Panc1 (cell line): ENCODE data around the gene LIPN.

ENCODE experiments used
- SIN3A ChIP-seq: IDR thresholded peaks from 2 replicates; pipeline ENCODE4 v1.6.1; 2012; ENCODE audit warnings: low read depth, mild to moderate bottlenecking, low read length, moderate library complexity, borderline replicate concordance; ENCODE audit not compliant: insufficient read depth
- TF ChIP-seq, protein P1 (sequence below): fragments of 450-650 bp; IDR thresholded peaks from 2 replicates; pipeline ENCODE4 v1.5.1; 2017; ENCODE audit warnings: mild to moderate bottlenecking
- TF ChIP-seq, protein P2 (sequence below), 2 experiments: IDR thresholded peaks; 2 replicates each; pipeline ENCODE4 v1.6.1; 2011 to 2012; ENCODE audit warnings: low read depth in 2 of 2, control low read depth in 1 of 2, low read length in 1 of 2, mild to moderate bottlenecking in 1 of 2, moderate library complexity in 1 of 2; ENCODE audit not compliant: insufficient read depth in 1 of 2

DNA sequence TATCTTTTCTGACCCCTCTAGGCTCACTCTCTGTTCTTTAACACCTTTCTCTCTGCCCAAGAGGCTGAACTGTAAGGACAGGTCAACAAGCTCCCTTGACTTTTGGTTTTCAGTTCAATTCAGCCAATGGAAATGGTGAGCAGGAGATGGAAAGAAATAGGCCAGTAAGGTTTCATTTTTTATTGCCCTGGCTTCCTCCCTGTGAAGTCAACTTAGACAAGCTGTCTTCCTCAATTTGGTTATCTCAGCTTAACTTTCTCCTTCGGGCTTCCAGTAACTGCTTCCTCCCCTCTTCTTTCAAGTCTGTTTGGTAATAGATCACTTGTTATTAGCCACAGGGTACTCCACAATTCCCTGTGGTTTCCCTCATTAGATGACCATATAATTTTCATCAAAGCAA, 34.0 kb upstream of the LIPN start:
- TF ChIP-seq, protein P1, sequence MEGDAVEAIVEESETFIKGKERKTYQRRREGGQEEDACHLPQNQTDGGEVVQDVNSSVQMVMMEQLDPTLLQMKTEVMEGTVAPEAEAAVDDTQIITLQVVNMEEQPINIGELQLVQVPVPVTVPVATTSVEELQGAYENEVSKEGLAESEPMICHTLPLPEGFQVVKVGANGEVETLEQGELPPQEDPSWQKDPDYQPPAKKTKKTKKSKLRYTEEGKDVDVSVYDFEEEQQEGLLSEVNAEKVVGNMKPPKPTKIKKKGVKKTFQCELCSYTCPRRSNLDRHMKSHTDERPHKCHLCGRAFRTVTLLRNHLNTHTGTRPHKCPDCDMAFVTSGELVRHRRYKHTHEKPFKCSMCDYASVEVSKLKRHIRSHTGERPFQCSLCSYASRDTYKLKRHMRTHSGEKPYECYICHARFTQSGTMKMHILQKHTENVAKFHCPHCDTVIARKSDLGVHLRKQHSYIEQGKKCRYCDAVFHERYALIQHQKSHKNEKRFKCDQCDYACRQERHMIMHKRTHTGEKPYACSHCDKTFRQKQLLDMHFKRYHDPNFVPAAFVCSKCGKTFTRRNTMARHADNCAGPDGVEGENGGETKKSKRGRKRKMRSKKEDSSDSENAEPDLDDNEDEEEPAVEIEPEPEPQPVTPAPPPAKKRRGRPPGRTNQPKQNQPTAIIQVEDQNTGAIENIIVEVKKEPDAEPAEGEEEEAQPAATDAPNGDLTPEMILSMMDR: no peak
- TF ChIP-seq, protein P2, sequence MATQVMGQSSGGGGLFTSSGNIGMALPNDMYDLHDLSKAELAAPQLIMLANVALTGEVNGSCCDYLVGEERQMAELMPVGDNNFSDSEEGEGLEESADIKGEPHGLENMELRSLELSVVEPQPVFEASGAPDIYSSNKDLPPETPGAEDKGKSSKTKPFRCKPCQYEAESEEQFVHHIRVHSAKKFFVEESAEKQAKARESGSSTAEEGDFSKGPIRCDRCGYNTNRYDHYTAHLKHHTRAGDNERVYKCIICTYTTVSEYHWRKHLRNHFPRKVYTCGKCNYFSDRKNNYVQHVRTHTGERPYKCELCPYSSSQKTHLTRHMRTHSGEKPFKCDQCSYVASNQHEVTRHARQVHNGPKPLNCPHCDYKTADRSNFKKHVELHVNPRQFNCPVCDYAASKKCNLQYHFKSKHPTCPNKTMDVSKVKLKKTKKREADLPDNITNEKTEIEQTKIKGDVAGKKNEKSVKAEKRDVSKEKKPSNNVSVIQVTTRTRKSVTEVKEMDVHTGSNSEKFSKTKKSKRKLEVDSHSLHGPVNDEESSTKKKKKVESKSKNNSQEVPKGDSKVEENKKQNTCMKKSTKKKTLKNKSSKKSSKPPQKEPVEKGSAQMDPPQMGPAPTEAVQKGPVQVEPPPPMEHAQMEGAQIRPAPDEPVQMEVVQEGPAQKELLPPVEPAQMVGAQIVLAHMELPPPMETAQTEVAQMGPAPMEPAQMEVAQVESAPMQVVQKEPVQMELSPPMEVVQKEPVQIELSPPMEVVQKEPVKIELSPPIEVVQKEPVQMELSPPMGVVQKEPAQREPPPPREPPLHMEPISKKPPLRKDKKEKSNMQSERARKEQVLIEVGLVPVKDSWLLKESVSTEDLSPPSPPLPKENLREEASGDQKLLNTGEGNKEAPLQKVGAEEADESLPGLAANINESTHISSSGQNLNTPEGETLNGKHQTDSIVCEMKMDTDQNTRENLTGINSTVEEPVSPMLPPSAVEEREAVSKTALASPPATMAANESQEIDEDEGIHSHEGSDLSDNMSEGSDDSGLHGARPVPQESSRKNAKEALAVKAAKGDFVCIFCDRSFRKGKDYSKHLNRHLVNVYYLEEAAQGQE (IDR thresholded peaks at IDR 0.05; ENCODE audit: insufficient read depth in 1 of 2, low read depth in 2 of 2, low read length in 1 of 2): no peak
- TF ChIP-seq SIN3A: no peak
